Esophagus (tissue), 2 donors: ENCODE measurements around the gene SERTM2. TPM values are rescaled to one million over a fixed set of nuclear protein-coding genes. Genes with fewer than 3 reads are reported as not detected.

Source experiments
- polyA plus RNA-seq, 2 donors: library from polyadenylated mRNA; stranded (reverse); fragments of 200-250 nt; gene quantifications; one replicate each; pipeline ENCODE4 v1.2.3, GENCODE V29; 2013
- donor health status: healthy with polysubstance abuse.
- donor health status: Bipolar disorder and iron deficiency.

SERTM2 gene
- polyA plus RNA-seq, 2 donors, result not detected

Other genes with a start within 250 kb of the SERTM2 start
- 1 to 10 TPM in 1 of 2 donors, under 1 TPM in 1; 0.72 to 1.3 TPM for gene CAPN6, start 241.2 kb upstream of the SERTM2 start, polyA plus RNA-seq
- gene DCX, start 99.5 kb upstream of the SERTM2 start, polyA plus RNA-seq, result under 1 TPM; under 0.01 to 0.01 TPM
- gene ALG13, start 169.5 kb downstream of the SERTM2 start, polyA plus RNA-seq, result 10 to 100 TPM; 28.2 to 32.3 TPM